Neural cell (in vitro differentiated cells): ENCODE measurements around the gene PEF1. TPM values are rescaled to one million over a fixed set of nuclear protein-coding genes. Genes with fewer than 3 reads are reported as not detected.

ENCODE experiments used
- H2AFZ ChIP-seq: fragments of 200-600, 300-800 bp; sonication (generic), shearing (Covaris generic); 2 replicates; pipeline ENCODE4 v1.6.0; 2014; ENCODE audit warnings: low read depth, mild to moderate bottlenecking, antibody characterized with exemption, low read length, moderate library complexity
- H3F3A ChIP-seq: fragments of 200-600 bp; shearing (Covaris generic); 2 replicates; pipeline ENCODE4 v1.6.1; 2016; ENCODE audit warnings: mild to moderate bottlenecking, moderate library complexity, mixed read lengths, antibody characterized with exemption, low read length; ENCODE audit not compliant: insufficient read depth, poor library complexity, severe bottlenecking
- H3K27ac ChIP-seq: fragments of 200-600, 300-800 bp; sonication (generic), shearing (Covaris generic); 2 replicates; pipeline ENCODE4 v1.5.1; 2014; ENCODE audit warnings: mild to moderate bottlenecking, low read length, moderate library complexity
- H3K27me3 ChIP-seq: fragments of 300-800, 200-600 bp; sonication (generic), shearing (Covaris generic); 2 replicates; pipeline ENCODE4 v1.6.0; 2014; ENCODE audit warnings: mild to moderate bottlenecking, low read depth, low read length, moderate library complexity; ENCODE audit not compliant: insufficient read depth
- H3K36me3 ChIP-seq: fragments of 300-800, 200-600 bp; sonication (generic), shearing (Covaris generic); 2 replicates; pipeline ENCODE4 v1.5.1; 2014; ENCODE audit warnings: mild to moderate bottlenecking, antibody characterized with exemption, low read length, moderate library complexity; ENCODE audit not compliant: insufficient read depth
- H3K4me2 ChIP-seq: fragments of 300-800, 200-600 bp; sonication (generic), shearing (Covaris generic); 2 replicates; pipeline ENCODE4 v1.6.0; 2014; ENCODE audit warnings: mild to moderate bottlenecking, low read length
- H3K4me3 ChIP-seq: fragments of 300-800, 200-600 bp; sonication (generic), shearing (Covaris generic); 2 replicates; pipeline ENCODE4 v1.5.1; 2014; ENCODE audit warnings: mild to moderate bottlenecking, low read length, moderate library complexity
- H3K79me2 ChIP-seq: fragments of 200-600 bp; shearing (Covaris generic); replicated peaks from 2 replicates; pipeline ENCODE4 v1.6.0; 2014; ENCODE audit warnings: mild to moderate bottlenecking, low read length, moderate library complexity; ENCODE audit not compliant: insufficient read depth
- H3K9ac ChIP-seq: fragments of 300-800, 200-600 bp; sonication (generic), shearing (Covaris generic); 2 replicates; pipeline ENCODE4 v1.6.1; 2016; ENCODE audit warnings: mild to moderate bottlenecking, low read length, mixed read lengths
- H3K9me2 ChIP-seq: fragments of 200-600 bp; shearing (Covaris generic); 2 replicates; pipeline ENCODE4 v1.6.1; 2016; ENCODE audit warnings: mild to moderate bottlenecking, low read length, mixed read lengths; ENCODE audit not compliant: insufficient read depth
- H3K9me3 ChIP-seq: fragments of 200-600, 300-800 bp; sonication (generic), shearing (Covaris generic); 2 replicates; pipeline ENCODE4 v1.6.1; 2016; ENCODE audit warnings: mild to moderate bottlenecking, mixed run types, low read length, moderate library complexity, mixed read lengths
- H4K20me1 ChIP-seq: fragments of 200-600 bp; shearing (Covaris generic); 2 replicates; pipeline ENCODE4 v1.6.1; 2016; ENCODE audit warnings: mild to moderate bottlenecking, mixed run types; ENCODE audit not compliant: insufficient read depth
- EP300 ChIP-seq: fragments of 450-650 bp; conservative IDR thresholded peaks from 2 replicates; pipeline ENCODE4 v1.6.1; 2014; ENCODE audit warnings: antibody characterized with exemption, mild to moderate bottlenecking, moderate library complexity; ENCODE audit not compliant: poor library complexity, severe bottlenecking
- EZH2 ChIP-seq: fragments of 200-600, 300-800 bp; shearing (Covaris generic), sonication (generic); IDR thresholded peaks from 2 replicates; pipeline ENCODE4 v1.6.1; 2014; ENCODE audit warnings: antibody characterized with exemption, low read length, borderline replicate concordance, mild to moderate bottlenecking; ENCODE audit not compliant: insufficient read depth, poor library complexity, severe bottlenecking
- MXI1 ChIP-seq: fragments of 450-650 bp; conservative IDR thresholded peaks from 2 replicates; pipeline ENCODE4 v1.6.1; 2014; ENCODE audit warnings: antibody characterized with exemption, mild to moderate bottlenecking; ENCODE audit not compliant: poor library complexity, severe bottlenecking
- POLR2AphosphoS5 ChIP-seq: IDR thresholded peaks from 2 replicates; pipeline ENCODE4 v1.6.1; 2012
- RAD21 ChIP-seq: fragments of 450-650 bp; conservative IDR thresholded peaks from 2 replicates; pipeline ENCODE4 v1.6.1; 2014; ENCODE audit warnings: antibody characterized with exemption, mild to moderate bottlenecking, moderate library complexity
- SMC3 ChIP-seq: fragments of 450-650 bp; conservative IDR thresholded peaks from 2 replicates; pipeline ENCODE4 v1.6.1; 2014; ENCODE audit warnings: antibody characterized with exemption, mild to moderate bottlenecking, moderate library complexity; ENCODE audit not compliant: poor library complexity
- TAF1 ChIP-seq: IDR thresholded peaks from 2 replicates; pipeline ENCODE4 v1.6.1; 2012; ENCODE audit warnings: low read depth
- polyA plus RNA-seq: library from polyadenylated mRNA; depleted of rRNA; stranded (reverse); fragments of >200 nt; gene quantifications from 2 replicates; pipeline ENCODE4 v1.2.3, GENCODE V29; 2014
- TF ChIP-seq, protein P1 (sequence below): fragments of 450-650 bp; IDR thresholded peaks from 2 replicates; pipeline ENCODE4 v1.5.1; 2014; ENCODE audit warnings: antibody characterized with exemption, mild to moderate bottlenecking, moderate library complexity; ENCODE audit not compliant: poor library complexity, severe bottlenecking
- TF ChIP-seq, protein P2 (sequence below): IDR thresholded peaks from 2 replicates; pipeline ENCODE4 v1.6.1; 2012; ENCODE audit warnings: borderline replicate concordance

Gene PEF1
- polyA plus RNA-seq, 1 donor from 2014 or later: 48.2 TPM

DNA sequence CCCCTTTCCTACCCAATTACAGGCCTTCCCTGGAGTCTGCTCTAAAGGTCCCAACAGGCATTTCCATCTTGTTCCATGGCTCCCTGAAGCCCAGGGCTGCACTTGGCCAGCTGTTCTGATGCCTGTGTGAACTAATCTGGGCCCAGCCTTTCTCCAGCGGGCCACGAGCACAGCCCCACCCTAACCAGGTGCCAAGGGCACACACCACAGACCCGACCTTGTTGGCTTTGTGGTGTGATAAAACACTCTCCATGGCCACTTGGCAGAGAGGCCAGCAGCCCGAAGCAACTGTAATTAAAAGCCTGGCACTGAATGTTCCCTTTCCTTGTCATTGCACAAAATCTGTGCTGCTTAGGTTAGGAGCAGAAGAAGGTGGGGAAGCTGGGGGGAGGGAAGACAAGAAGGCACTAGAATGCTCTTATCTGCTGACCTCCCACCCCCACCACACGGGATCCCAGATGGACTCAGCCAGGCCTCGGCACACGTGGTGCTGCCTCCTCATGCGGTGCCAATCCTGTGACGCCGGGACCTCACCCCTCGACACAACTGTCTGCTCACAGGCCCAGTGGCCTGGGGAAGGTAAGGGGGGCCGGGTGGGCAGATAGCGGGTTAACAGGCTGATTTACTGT, 17.3 kb downstream of the PEF1 start (continued):
- TF ChIP-seq, protein P1, sequence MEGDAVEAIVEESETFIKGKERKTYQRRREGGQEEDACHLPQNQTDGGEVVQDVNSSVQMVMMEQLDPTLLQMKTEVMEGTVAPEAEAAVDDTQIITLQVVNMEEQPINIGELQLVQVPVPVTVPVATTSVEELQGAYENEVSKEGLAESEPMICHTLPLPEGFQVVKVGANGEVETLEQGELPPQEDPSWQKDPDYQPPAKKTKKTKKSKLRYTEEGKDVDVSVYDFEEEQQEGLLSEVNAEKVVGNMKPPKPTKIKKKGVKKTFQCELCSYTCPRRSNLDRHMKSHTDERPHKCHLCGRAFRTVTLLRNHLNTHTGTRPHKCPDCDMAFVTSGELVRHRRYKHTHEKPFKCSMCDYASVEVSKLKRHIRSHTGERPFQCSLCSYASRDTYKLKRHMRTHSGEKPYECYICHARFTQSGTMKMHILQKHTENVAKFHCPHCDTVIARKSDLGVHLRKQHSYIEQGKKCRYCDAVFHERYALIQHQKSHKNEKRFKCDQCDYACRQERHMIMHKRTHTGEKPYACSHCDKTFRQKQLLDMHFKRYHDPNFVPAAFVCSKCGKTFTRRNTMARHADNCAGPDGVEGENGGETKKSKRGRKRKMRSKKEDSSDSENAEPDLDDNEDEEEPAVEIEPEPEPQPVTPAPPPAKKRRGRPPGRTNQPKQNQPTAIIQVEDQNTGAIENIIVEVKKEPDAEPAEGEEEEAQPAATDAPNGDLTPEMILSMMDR: no peak

DNA sequence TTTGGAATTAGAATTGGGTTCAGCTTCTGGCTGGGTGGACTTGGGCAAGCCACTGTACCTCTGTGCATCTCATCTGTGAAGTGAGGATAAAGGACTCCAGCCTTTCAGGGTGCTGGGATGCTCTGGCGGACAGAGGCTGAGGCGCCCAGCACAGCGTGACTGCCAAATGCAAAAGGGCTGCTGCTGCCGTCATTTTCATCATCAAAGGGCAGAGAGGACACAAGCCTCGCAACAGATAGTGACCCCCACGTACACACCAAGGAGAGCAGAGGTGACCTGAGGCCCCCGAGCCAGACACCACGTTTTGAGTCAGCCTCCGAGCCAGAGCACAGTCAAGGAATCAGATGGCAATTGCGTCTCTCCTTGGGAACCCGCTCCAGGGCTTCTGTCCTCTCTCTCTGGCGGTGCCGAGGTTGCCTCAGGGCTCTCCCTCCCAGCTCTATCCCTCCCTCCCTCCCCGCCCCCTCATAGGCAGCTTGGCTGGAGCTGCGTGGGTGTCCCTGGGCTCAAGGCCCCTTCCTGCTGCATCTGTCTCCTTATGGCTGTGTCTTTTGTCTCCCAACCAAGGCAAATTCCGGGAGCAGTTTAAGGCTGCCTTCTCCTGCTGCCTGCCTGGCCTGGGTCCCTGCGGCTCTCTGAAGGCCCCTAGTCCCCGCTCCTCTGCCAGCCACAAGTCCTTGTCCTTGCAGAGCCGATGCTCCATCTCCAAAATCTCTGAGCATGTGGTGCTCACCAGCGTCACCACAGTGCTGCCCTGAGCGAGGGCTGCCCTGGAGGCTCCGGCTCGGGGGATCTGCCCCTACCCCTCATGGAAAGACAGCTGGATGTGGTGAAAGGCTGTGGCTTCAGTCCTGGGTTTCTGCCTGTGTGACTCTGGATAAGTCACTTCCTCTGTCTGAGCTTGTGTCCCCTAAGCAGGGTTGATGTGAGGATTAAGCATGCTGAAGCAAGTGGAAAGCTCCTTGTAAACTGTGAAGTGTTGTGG, 18.2 kb downstream of the PEF1 start:
- Histone ChIP-seq H3F3A (no peaks in the 10 kb centered on the region), H3K79me2 (no peaks in the 10 kb centered on the region), H3K9me2 (no peaks in the 10 kb centered on the region), H3K27me3 (no peaks in the 10 kb centered on the region), H3K9me3 (no peaks in the 10 kb centered on the region), H3K4me2 (no peak overlapping the region), H3K4me3 (no peak overlapping the region), H4K20me1 (no peaks in the 10 kb centered on the region), H3K27ac (no peak overlapping the region), H2AFZ (no peak overlapping the region), H3K9ac (no peak overlapping the region), H3K36me3 (no peaks in the 10 kb centered on the region)
- TF ChIP-seq SMC3: no peak
- TF ChIP-seq RAD21: no peak
- TF ChIP-seq POLR2AphosphoS5: no peak
- TF ChIP-seq TAF1: no peak
- no peak for TF ChIP-seq MXI1
- TF ChIP-seq, protein P1: no peak
- TF ChIP-seq, protein P2, sequence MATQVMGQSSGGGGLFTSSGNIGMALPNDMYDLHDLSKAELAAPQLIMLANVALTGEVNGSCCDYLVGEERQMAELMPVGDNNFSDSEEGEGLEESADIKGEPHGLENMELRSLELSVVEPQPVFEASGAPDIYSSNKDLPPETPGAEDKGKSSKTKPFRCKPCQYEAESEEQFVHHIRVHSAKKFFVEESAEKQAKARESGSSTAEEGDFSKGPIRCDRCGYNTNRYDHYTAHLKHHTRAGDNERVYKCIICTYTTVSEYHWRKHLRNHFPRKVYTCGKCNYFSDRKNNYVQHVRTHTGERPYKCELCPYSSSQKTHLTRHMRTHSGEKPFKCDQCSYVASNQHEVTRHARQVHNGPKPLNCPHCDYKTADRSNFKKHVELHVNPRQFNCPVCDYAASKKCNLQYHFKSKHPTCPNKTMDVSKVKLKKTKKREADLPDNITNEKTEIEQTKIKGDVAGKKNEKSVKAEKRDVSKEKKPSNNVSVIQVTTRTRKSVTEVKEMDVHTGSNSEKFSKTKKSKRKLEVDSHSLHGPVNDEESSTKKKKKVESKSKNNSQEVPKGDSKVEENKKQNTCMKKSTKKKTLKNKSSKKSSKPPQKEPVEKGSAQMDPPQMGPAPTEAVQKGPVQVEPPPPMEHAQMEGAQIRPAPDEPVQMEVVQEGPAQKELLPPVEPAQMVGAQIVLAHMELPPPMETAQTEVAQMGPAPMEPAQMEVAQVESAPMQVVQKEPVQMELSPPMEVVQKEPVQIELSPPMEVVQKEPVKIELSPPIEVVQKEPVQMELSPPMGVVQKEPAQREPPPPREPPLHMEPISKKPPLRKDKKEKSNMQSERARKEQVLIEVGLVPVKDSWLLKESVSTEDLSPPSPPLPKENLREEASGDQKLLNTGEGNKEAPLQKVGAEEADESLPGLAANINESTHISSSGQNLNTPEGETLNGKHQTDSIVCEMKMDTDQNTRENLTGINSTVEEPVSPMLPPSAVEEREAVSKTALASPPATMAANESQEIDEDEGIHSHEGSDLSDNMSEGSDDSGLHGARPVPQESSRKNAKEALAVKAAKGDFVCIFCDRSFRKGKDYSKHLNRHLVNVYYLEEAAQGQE: no peak
- no peak for TF ChIP-seq EZH2
- no peak for TF ChIP-seq EP300
